Endothelial cell of umbilical vein (primary cell): ENCODE data around the gene ABR. TPM values are rescaled to one million over a fixed set of nuclear protein-coding genes. Genes with fewer than 3 reads are reported as not detected.

Experiments used
- BruUV-seq: library from RNA; stranded (reverse); fragments of 400-500 nt; replicated peaks from 2 replicates; lab custom pipeline; 2021; lab: Mats Ljungman, UMichigan
- CTCF ChIA-PET: fragments of 300-600, 350-600 bp; sonication (Branson Sonifier 250); formaldehyde crosslinking; loops from one replicate; lab custom pipeline; 2021; ENCODE audit warnings: antibody characterized with exemption, inconsistent platforms; lab: Charles Lee
- POLR2A ChIA-PET: fragments of 300-600, 350-600 bp; sonication (Branson Sonifier 250); formaldehyde crosslinking; loops from one replicate; lab custom pipeline; 2021; ENCODE audit warnings: antibody characterized with exemption, inconsistent platforms; lab: Charles Lee
- DNase-seq: peaks from one replicate; pipeline ENCODE4 v3.0.0-alpha.2; 2011; ENCODE audit warnings: low read depth, low spot score
- FAIRE-seq: peaks from 2 replicates; lab custom pipeline; 2011; peaks lifted over from hg19 to GRCh38; lab: Jason Lieb, UNC
- H2AFZ ChIP-seq: 2 replicates; pipeline ENCODE4 v1.6.0; 2012; ENCODE audit warnings: low read depth, low read length, control low read depth, inconsistent platforms
- H3K27ac ChIP-seq: 2 replicates; pipeline ENCODE4 v1.5.1; 2011; ENCODE audit warnings: low read depth, mild to moderate bottlenecking, control low read depth, low read length, moderate library complexity; ENCODE audit not compliant: insufficient read depth
- H3K27me3 ChIP-seq, 2 experiments: 2 replicates each; pipeline versions ENCODE4 v1.6.0 to v1.6.1; 2011; ENCODE audit warnings: low read length in 2 of 2, mixed read lengths in 1 of 2; ENCODE audit not compliant: control insufficient read depth in 2 of 2, insufficient read depth in 2 of 2
- H3K36me3 ChIP-seq, 2 experiments: 2 replicates in 1 of 2; 3 replicates in 1 of 2; pipeline ENCODE4 v1.5.1; 2011; ENCODE audit warnings: low read length in 2 of 2, mild to moderate bottlenecking in 1 of 2, moderate library complexity in 1 of 2; ENCODE audit not compliant: control insufficient read depth in 2 of 2, insufficient read depth in 2 of 2; ENCODE audit errors: extremely low read depth in 1 of 2
- H3K4me1 ChIP-seq: 3 replicates; pipeline ENCODE4 v1.5.1; 2011; ENCODE audit warnings: mild to moderate bottlenecking, low read length; ENCODE audit not compliant: control insufficient read depth, insufficient read depth; ENCODE audit errors: extremely low read depth
- H3K4me2 ChIP-seq: 2 replicates; pipeline ENCODE4 v1.6.1; 2011; ENCODE audit warnings: low read length, control low read depth, mixed read lengths; ENCODE audit not compliant: insufficient read depth
- H3K4me3 ChIP-seq, 3 experiments: fragments of 200-600 bp in 1 of 3; sonication (generic), shearing (Covaris generic) in 1 of 3; replicated peaks in 1 of 3; 2 replicates each; pipeline ENCODE4 v1.5.1; 2011 to 2016; ENCODE audit warnings: control low read depth in 3 of 3, low read length in 3 of 3, mild to moderate bottlenecking in 2 of 3, inconsistent platforms in 1 of 3, low read depth in 1 of 3, moderate library complexity in 1 of 3; ENCODE audit not compliant: insufficient read depth in 1 of 3
- H3K79me2 ChIP-seq: 2 replicates; pipeline ENCODE4 v1.6.0; 2012; ENCODE audit warnings: low read length, inconsistent platforms; ENCODE audit not compliant: control insufficient read depth, insufficient read depth
- H3K9ac ChIP-seq: replicated peaks from 2 replicates; pipeline ENCODE3; 2011; ENCODE audit warnings: low read length, control low read depth; ENCODE audit not compliant: insufficient read depth; ENCODE audit errors: extremely low read depth
- H3K9me1 ChIP-seq: replicated peaks from 3 replicates; pipeline ENCODE4 v1.6.0; 2011; ENCODE audit warnings: mild to moderate bottlenecking, low read length; ENCODE audit not compliant: control insufficient read depth, insufficient read depth; ENCODE audit errors: extremely low read depth
- H3K9me3 ChIP-seq: replicated peaks from 2 replicates; pipeline ENCODE4 v1.5.1; 2012; ENCODE audit warnings: low read length, inconsistent platforms; ENCODE audit not compliant: control insufficient read depth, insufficient read depth
- H4K20me1 ChIP-seq: replicated peaks from 2 replicates; pipeline ENCODE3; 2011; ENCODE audit warnings: mild to moderate bottlenecking, low read length; ENCODE audit not compliant: control insufficient read depth, insufficient read depth; ENCODE audit errors: extremely low read depth
- CTCF ChIP-seq, 2 donors: IDR thresholded peaks; 1 replicate in 1 of 2; 2 replicates in 1 of 2; pipeline ENCODE4 v1.5.1; 2011; ENCODE audit warnings: low read length in 2 of 2, mild to moderate bottlenecking in 2 of 2, moderate library complexity in 2 of 2, control low read depth in 1 of 2, inconsistent platforms in 1 of 2, low read depth in 1 of 2; ENCODE audit not compliant: insufficient read depth in 1 of 2; ENCODE audit errors: extremely low read depth in 1 of 2
- FOS ChIP-seq: IDR thresholded peaks from 2 replicates; pipeline ENCODE4 v1.6.1; 2011; ENCODE audit warnings: mild to moderate bottlenecking, low read length, moderate library complexity, borderline replicate concordance; ENCODE audit not compliant: insufficient read depth
- GATA2 ChIP-seq: IDR thresholded peaks from 2 replicates; pipeline ENCODE4 v1.7.0; 2011; ENCODE audit warnings: low read depth, mild to moderate bottlenecking, moderate library complexity, mixed read lengths, low read length; ENCODE audit not compliant: insufficient read length, insufficient read depth
- JUN ChIP-seq: IDR thresholded peaks from 2 replicates; pipeline ENCODE4 v1.6.1; 2011; ENCODE audit warnings: borderline replicate concordance, low read depth; ENCODE audit not compliant: insufficient read length, insufficient read depth
- MYC ChIP-seq: IDR thresholded peaks from one replicate; pipeline ENCODE4 v1.6.1; 2011; ENCODE audit warnings: mild to moderate bottlenecking, low read depth, low read length
- dilution Hi-C: fragments of 300-500 bp; cut with MboI; formaldehyde crosslinking; loops from one replicate; pipeline ENCODE4 v1.15.0; 2019; ENCODE audit warnings: low sequenced_read_pairs; ENCODE audit not compliant: extremely low pct_ligation_motif_present
- intact Hi-C: fragments of 100-400 bp; cut with micrococcal nuclease; formaldehyde crosslinking; loops from one replicate; pipeline ENCODE4 v1.10.0; 2022
- polyA plus RNA-seq, 4 experiments: library from polyadenylated mRNA; depleted of rRNA in 3 of 4; stranded (reverse) in 3 of 4; unstranded in 1 of 4; fragments of >200 nt; gene quantifications; 2 replicates each; pipeline versions ENCODE4 v1.2.1 to v1.2.3, GENCODE V29; 2011 to 2012; ENCODE audit warnings: missing spikeins in 1 of 4
- total RNA-seq: library from RNA; stranded (reverse); gene quantifications from 2 replicates; pipeline ENCODE4 v1.2.3, GENCODE V29; 2021

The ABR gene
- total and polyA plus RNA-seq, 2 donors (not counting 3 experiments of a cell fraction or from before 2014, with no cell fraction given), result 83.5 to 96.8 TPM

- Histone ChIP-seq H3K36me3 (no peaks in the 10 kb centered on the region), H3K27ac (no peak overlapping the region), H3K4me1 (peaks cover 21% of the 10 kb centered on the region), H4K20me1 (no peaks in the 10 kb centered on the region), H3K4me3 (no peak overlapping the region), H3K79me2 (peaks cover 12% of the 10 kb centered on the region), H2AFZ (peak overlapping the region; percentile 68), H3K9me1 (no peaks in the 10 kb centered on the region), H3K9ac (no peak overlapping the region), H3K9me3 (no peaks in the 10 kb centered on the region), H3K4me2 (no peak overlapping the region), H3K27me3 (no peaks in the 10 kb centered on the region)
- dilution Hi-C loops (loop anchor here (25.0 kb wide), 1 partner anchor 194 kb away; the partner anchor contains the start of genes GLOD4 and MRM3), intact Hi-C loops (loop anchor here (1.0 to 5.0 kb wide), 6 partner anchors 75 to 570 kb away; partner anchors contain the start of gene GEMIN4)
- POLR2A ChIA-PET, result interaction anchor here (0.7 kb wide), 1 partner anchor 231 kb away, joined by 3 read pairs; no protein-coding TSS in a partner anchor
- DNase-seq (no peak), FAIRE-seq (no peak)
- no TSS peak for BruUV-seq
- CTCF ChIA-PET, result interaction anchor here (0.6 to 7.8 kb wide), 70 partner anchors 9 to 595 kb away, joined by 3 to 341 read pairs (median 4); partner anchors contain the start of genes GEMIN4, GLOD4, MRM3 and TIMM22
- TF ChIP-seq GATA2 (no peak), JUN (no peak), FOS (no peak), CTCF (IDR thresholded peaks at IDR 0.05; ENCODE audit: extremely low read depth in 1 of 2, insufficient read depth in 1 of 2, low read depth in 1 of 2, low read length in 2 of 2) (no peak), MYC (no peak)
Observed at GRCh38 chr17:981292-981658, 198.5 kb downstream of the ABR start.
